NCI-H2029 treated with DMSO at 0.1 percent for 48 hours (cell line): Measurements from ENCODE around the gene MRPL20.
"Not testable (repeated sequence)": the region's sequence is repeated elsewhere in the genome, so short reads cannot be mapped to it uniquely, and the experiment has no call there.

Source experiments
- DNase-seq: peaks from one replicate; lab custom pipeline; 2025; lab: John Stamatoyannopoulos, UW

MRPL20 gene

DNA sequence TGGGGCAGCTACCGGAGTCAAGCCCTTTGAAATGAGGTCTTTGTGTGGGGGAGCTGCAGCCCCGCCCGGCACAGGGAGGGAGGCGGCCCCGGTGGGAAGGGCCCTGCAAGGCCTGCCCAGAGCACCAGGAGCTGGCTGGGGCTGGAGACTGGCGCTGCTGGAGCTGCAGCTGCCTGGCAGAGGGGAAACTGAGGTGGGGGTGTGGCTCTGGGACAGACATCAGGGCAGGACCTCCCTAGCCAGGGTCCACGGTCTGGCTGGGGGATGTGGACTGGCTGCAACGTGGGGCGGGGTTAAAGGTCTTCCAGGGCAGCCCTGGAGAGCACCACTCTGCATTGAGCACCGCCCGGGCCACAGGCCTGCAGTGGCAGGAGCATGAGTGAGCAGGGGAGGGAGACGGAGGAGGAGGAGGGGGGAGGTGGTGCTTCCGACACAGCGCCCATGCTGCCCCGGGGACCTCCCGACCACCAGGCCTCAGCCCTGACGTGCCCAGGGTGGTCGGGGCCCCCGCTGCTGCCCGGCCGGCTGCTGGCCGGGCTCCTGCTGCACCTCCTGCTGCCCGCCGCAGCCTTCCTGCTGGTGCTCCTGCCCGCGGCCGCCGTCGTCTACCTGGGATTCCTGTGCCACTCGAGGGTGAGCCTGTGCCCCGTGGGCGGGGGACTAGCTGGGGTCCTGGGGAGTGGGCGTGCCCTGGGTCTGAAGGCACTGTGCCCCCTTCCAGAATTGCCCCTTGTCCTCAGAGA is 18.8 kb upstream of the MRPL20 start:
- DNase-seq = no peak

GRCh38 chr1:1425426-1425752 is 18.3 kb upstream of the MRPL20 start:
- DNase-seq = no peak

- no peak for DNase-seq
These were observed 17.6 kb upstream of the MRPL20 start for GRCh38 chr1:1424707-1425106.

GRCh38 chr1:1423245-1423597 is 16.1 kb upstream of the MRPL20 start:
- no peak for DNase-seq

GRCh38 chr1:1422465-1423244 is 15.6 kb upstream of the MRPL20 start:
- no peak for DNase-seq

- DNase-seq = no peak
These were observed 14.9 kb upstream of the MRPL20 start for GRCh38 chr1:1421907-1422464.

DNA sequence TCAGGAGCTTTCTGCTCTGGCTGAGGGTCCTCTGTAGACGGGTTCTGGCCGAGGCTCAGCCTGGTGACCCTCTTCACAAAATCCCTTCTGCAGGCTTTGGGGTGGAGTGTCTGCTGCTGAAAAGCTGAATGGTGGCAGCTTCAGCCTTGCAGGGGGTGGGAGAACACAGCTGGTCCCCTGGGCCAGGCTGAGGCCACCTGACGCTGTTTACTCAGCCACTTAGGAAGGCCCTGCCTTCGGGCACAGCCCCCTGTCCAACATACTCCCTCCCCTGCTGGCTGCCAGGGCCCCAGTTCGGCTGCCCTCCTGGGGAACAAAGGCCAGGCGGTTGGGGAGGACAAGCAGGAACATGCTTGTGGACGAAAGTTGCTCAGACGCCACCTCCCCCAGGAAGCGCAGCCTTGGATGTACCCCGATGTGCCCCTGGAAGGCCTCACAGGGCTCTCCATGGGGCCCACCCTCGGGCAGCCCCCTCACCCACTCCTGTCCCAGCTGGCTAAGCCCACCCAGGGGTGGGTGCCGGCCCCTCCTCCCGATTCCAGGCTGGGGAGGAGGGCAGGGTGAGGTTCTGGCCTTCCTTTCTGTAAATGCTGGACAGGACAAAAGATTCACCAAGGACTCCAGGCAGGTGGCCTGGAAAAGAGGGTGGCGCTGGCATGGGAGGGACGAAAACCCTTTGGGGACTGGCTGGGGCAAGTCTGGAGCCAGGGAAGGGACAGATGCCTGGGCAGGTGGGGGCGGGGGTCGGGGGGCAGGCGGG is 14.2 kb upstream of the MRPL20 start, which contains the start of gene ANKRD65:
Gene ANKRD65 (minus strand): TSS at position 130 of the 760 bp plus-strand sequence. CDS start 271 bp downstream, outside the sequence.
- DNase-seq = no peak

DNA sequence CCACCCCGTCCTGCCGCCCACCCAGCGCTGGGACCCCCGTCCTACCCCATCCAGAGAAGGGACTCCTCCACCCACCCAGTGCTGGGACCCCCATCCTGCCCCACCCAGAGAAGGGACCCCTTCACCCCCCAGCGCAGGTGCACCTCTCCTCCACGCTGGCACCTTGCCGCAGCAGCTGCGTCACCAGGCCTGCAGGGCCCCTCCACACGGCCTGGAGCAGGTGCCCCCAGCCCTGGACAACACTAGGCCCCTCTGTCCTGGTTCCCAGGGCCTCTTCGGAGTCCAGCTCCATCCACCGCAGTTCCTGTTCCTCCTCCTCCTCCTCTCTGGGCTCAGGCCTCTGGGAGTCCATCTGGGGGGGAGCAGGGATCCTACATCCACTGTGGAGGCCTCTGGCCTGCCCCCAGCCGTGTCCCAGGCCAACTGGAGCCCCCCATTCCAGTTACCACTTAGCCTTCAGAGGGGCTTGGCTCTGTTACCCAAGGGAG is 13.6 kb upstream of the MRPL20 start:
- no peak for DNase-seq

DNA sequence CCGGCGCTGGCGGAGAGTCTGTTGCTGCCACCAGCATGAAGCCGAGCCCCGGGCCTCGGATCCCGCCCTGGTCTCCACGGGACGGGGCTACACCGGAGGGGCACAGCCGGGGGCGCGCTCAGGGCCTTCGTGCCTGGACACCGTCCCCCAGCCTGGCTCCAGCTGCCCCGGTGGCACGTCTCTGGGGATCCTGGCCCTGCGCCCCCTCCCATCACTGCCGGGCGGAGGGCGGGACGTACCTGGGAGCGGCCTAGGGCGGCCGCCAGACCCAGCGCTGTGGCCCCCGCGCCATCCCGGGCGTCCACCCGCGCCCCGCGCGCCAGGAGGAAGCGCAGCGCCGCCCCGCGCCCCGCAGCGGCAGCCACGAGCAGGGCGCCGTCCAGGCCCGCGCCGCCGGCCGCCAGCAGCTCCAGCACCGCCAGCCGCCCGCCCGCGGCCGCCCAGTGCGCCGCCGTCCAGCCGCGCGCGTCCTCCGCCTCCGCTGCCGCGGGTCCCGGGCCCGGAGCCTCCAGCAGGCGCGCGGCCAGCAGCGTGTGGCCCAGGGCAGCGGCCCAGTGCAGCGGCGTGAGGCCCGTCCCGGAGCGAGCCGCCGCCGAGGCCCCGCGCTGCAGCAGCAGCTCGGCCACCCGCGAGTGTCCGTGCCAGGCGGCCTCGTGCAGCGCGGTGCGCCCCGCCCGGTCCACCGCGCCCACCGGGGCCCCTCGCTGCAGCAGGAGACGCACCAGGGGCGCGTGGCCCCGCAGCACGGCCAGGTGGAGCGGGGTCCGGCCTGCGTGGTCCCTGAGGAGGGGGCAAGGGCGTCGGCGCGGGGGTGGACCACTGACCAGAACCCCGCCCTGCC is 12.9 kb upstream of the MRPL20 start:
- no peak for DNase-seq

DNA sequence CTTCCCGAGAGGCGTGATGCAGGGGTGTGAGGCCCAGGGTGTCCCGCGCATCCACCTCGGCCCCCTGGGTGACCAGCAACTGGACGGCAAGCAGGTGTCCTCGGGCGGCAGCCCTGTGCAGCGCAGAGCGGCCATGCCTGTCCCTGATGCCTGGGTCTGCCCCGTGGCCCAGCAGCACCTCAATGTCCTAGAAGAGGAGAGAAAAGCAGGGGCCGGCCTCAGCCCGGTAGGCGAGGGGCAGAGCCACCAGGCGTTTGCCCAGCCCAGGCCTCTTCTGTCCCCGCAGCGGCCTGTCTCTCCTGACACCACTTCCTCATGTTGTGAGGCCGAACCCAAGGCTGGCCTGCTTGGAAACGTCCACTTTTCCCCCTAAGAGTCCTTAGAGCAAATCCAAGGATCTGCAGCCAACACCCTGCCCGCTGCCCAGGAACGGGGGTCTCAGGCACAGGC is 12.3 kb upstream of the MRPL20 start:
- no peak for DNase-seq

DNA sequence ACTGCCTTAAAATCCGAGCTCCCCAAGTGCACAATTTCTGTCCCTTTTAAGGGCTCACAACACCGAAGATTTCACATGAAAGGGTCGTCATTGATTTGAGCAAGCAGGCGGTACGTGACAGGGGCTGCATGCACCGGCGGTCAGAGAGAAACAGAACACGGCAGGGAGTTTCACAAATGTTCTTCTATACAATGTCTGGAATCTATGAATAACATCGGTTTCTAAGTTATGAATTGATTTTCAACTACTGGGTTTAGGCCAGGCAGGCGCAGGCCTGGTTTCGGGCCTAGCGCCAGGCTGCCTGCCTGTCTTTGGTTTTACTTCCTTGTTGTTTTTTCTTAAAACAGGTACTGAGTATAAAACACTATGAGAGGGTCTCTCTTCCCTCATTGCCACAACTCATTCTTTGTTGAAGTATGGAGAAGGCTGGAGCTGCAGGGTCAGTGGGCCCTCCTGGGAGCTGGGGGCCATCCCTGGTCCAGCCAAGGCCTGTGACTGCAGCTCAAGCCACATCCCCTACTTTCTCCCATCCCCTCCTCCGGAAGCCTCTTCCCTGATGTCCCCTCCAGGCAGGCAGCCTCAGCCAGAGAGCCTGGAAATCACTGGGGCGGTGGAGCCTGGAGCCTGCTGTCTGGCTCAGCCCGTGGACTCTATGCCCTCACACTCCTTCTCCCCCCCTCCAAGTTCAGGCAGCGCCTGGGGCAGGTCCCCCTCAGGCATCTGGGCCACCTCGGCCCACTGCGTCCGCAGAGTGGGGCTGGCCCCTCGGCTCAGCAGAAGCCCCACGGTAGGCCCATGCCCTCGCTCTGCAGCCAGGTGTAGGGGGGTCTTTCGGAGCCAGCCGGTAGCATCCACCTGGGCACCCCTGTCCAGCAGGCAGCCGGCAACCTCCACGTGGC is 11.6 kb upstream of the MRPL20 start:
- DNase-seq = no peak

GRCh38 chr1:1417825-1418463 is 10.9 kb upstream of the MRPL20 start:
- not testable (repeated sequence) for DNase-seq

DNA sequence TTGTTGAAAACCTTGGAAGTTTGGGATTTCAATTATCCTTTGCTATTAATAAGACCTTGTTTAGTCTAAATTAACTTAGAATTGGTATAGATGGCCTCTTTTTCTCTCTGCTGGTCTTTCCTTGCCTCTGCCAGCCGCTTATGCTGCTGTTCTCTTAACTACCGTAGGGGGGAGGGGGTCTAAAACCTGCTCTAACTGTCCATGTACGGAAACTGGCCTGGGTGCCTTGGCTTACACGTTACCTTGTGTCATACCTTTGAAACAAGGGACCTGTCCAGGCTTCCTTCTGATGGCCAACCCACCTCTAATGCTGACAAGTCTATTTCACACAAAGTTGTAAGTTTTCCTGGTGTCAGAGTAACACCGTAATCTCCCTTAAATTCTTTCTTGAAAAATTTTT is 10.3 kb upstream of the MRPL20 start:
- not testable (repeated sequence) for DNase-seq

DNA sequence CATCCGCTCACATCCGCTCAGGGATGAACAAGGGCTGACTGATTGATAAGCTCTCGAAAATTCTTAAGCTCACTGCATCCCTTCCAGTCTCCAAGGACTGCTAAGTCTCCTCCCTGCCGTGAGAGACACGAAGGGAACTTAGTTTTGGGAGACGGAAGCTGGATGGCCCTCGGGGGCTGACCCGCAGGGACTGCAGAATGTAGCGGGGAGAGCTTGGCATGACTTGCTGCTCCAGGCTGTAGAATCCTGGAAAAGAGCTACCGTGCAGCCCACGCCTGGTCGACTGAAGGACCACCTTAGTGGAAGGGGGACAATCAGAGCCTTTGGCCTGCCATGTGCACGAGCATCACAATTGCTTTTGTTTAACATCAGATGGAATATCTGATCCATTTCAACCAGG is 8.7 kb upstream of the MRPL20 start:
- no peak for DNase-seq

GRCh38 chr1:1412311-1412902 is 5.3 kb upstream of the MRPL20 start:
- not testable (repeated sequence) for DNase-seq

DNA sequence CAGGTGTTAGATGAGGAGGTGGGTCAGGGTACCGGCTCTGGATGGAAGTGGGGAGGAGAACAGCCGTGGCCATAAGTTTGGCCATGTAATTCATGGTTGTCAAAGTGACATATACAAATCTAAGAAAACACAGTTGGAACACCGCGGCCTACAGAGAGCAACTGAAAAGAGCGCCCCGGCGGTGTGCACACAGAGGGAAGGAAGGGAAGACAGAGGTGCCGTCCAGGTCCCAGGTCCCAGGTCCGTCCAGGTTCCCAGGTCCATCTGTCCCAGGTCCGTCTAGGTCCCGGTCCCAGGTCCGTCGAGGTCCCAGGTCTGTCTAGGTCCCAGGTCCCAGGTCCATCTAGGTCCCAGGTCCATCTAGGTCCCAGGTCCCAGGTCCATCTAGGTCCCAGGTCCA is 4.5 kb upstream of the MRPL20 start:
- no peak for DNase-seq

DNA sequence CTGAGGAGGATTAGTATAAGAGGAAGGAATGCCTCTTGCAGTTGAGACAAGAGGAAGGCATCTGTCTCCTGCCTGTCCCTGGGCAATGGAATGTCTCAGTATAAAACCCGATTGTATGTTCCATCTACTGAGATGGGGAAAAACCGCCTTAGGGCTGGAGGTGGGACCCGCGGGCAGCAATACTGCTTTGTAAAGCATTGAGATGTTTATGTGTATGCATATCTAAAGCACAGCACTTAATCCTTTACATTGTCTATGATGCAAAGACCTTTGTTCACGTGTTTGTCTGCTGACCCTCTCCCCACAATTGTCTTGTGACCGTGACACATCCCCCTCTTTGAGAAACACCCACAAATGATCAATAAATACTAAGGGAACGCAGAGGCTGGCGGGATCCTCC is 3.1 kb upstream of the MRPL20 start:
- DNase-seq = not testable (repeated sequence)

GRCh38 chr1:1407636-1408318 is 684 bp upstream of the MRPL20 start:
- no peak for DNase-seq
